Subcutaneous adipose tissue (tissue), 4 donors: ENCODE results near the gene TBC1D9B. TPM values are rescaled to one million over a fixed set of nuclear protein-coding genes. Genes with fewer than 3 reads are reported as not detected.

Experiments used
- total RNA-seq, 4 donors: library from RNA; depleted of rRNA; stranded (reverse); fragments of >200 nt; gene quantifications; one replicate each; pipeline ENCODE4 v1.1.0, GENCODE V29; 2016
- TF ChIP-seq, protein P1 (sequence below): fragments of 450-650 bp; IDR thresholded peaks from one replicate; pipeline ENCODE4 v1.5.1; 2016; ENCODE audit warnings: low read depth, mild to moderate bottlenecking, control low read depth, antibody characterized with exemption, moderate library complexity

The TBC1D9B gene
- total RNA-seq, 4 donors from 2014 or later, result 87.6 to 142 (median 122) TPM

DNA sequence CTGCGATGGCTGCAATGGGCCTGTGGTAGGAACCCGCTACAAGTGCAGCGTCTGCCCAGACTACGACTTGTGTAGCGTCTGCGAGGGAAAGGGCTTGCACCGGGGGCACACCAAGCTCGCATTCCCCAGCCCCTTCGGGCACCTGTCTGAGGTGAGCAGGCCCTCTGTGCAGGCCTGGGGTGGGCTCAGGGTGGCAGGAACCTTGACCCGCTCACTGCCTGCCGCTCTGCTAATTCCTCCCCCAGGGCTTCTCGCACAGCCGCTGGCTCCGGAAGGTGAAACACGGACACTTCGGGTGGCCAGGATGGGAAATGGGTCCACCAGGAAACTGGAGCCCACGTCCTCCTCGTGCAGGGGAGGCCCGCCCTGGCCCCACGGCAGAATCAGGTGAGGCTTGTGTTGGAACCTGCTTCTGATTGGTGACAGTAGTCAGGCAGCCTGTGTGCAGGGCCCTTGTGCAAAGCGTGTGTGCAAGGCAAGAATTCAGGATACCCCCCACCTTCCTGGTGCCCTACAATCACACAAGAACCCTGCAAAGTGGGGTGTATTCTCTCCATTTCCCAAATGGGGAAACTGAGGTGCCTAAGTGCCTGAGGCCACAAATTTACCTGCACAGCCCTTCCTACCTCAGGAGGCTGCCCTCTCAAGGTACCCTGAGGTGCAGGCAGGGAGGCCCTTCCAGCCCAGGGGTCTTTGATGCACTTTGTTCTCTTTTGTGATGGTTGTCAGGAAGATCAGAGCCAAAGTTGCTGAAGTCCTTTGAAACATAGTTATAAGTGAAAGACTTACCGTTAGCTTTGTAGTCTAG lies 83.6 kb downstream of the TBC1D9B start:
- TF ChIP-seq, protein P1, sequence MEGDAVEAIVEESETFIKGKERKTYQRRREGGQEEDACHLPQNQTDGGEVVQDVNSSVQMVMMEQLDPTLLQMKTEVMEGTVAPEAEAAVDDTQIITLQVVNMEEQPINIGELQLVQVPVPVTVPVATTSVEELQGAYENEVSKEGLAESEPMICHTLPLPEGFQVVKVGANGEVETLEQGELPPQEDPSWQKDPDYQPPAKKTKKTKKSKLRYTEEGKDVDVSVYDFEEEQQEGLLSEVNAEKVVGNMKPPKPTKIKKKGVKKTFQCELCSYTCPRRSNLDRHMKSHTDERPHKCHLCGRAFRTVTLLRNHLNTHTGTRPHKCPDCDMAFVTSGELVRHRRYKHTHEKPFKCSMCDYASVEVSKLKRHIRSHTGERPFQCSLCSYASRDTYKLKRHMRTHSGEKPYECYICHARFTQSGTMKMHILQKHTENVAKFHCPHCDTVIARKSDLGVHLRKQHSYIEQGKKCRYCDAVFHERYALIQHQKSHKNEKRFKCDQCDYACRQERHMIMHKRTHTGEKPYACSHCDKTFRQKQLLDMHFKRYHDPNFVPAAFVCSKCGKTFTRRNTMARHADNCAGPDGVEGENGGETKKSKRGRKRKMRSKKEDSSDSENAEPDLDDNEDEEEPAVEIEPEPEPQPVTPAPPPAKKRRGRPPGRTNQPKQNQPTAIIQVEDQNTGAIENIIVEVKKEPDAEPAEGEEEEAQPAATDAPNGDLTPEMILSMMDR, result no peak

DNA sequence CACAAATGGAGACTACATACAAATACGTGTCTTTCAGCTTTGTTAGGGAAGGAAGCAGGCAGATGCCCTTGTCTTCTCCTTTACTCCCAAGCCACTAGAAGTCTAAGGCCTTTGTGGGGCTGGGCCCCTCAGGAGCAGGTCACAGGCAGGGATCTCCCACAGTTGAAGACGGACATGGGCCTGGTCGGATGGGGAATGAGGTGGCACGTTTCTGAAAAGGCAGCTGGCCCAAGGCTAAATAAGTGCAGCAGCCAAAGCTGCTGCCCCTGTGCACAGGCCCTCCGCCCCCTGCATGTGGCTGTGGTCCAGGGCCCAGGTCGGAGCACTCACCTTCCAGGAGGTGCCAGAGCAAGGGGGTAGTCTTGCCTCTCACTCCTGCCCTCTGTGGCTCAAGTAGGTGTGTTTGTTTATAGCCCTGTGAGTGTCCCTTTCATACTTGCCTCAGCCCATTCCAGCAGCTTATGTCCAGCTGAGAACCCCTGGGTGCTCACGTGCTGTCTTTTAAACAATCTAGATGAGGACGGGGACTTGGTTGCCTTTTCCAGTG lies 85.2 kb downstream of the TBC1D9B start:
- TF ChIP-seq, protein P1, result no peak

DNA sequence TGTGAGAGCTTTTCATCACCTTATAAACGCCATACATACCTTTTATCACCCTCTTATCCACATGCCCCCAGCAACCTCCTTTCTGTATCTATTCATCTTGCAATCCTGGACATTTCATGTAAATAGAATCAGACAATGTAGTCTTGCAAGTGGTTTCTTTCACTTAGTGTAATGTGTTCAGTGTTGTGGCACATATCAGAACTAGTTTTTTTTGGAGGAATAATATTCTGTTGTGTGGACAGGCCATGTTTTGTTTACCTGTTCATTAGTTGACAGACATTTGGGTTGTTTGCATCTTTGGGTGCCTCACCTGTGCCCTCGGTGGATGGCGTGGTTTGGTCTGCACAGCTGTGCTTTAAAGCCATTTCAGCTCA lies 85.7 kb downstream of the TBC1D9B start:
- TF ChIP-seq, protein P1, result no peak

DNA sequence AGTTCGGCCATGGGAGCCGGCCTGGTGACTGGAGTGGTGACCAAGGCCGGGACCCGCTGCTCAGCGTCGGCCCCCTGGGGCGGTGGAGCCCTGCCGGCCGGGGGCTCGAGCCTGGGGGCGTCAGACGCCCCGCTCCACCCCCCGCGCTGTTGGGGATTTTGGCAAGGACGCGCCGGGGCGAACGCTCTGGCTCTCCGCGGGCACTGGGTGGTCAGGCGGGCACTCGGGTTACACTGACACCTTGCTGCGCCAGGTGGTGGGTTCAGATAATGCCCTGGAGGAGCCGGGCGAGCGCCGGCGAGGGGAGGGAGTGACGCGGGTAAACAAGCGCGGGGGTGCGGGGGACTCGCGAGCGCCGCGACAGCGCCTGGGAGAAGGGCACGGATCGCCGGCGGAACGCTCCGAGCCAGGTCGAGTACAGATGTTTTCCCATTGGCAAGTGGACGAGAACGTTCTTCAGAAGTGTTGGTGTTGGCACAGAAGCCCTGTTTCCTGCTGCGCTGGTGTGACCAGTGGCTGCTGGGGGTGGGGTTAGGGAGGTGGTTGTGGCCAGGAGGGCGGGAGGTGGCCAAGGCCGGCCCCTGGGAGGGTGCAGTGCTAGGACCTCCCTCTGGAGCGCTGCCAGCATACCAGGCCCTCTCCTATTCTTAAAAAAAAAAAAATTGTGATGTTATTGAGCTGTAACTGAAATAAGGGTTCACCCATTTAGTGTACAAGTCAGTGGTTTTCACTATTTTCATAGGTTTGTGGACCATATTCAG lies 86.2 kb downstream of the TBC1D9B start:
- TF ChIP-seq, protein P1, result no peak

DNA sequence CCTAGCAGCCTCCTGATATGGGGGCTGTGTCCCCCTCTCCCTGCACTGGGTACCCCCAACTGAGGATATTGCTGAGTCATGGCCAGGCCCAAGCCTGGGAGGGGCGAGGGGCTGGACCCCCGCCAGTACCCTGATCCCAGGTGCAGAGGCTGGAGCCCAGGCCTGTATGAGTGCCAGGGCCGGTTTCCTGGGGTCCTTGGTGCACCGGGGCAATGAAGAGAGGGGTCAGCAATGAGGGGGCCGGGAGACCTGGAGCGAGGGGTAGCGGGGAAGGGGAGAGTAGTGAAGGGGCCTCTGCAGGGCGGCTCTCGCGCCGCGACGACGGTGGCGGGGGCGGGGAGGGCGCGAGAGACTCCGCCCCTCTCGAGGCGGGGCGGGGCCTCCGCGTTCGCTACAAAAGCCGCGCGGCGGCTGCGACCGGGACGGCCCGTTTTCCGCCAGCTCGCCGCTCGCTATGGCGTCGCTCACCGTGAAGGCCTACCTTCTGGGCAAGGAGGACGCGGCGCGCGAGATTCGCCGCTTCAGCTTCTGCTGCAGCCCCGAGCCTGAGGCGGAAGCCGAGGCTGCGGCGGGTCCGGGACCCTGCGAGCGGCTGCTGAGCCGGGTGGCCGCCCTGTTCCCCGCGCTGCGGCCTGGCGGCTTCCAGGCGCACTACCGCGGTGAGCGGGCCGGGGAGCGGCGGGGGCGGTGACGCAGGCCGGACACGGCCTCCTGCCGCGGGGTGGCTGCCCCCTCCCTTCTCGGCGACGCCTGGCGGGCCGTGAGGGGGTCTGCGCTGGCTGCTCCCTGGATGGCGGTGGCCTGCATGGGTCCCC lies 87.0 kb downstream of the TBC1D9B start, which contains the start of gene SQSTM1:
Gene SQSTM1, plus strand, starts transcription at position 423 of the 815 bp plus-strand sequence. Its CDS starts 32 bp downstream, at position 455.
- TF ChIP-seq, protein P1, result no peak

DNA sequence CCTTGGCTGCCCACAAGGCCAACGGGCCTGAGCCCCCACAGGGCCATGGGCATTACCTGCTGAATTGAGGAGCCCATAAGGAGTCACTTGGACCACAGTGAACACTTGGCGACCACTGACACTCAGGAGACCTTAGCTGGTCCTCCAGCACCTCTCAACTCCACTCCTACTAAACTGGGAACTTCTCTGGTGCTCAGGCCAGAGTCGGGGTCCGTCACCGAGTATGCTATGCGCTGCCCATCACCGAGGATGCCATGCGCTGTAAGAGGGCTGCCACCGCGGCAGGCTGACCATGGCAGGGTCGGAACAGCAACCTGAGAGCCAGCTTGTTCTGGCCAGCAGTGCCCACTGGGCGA lies 87.6 kb downstream of the TBC1D9B start:
- TF ChIP-seq, protein P1, result no peak
